MCF 10A (cell line): ENCODE measurements around the gene DNAI7. TPM values are rescaled to one million over a fixed set of nuclear protein-coding genes. Genes with fewer than 3 reads are reported as not detected.

Experiments used
- BruUV-seq: library from RNA; stranded (reverse); fragments of 400-500 nt; replicated peaks from 2 replicates; lab custom pipeline; 2021; lab: Mats Ljungman, UMichigan
- CTCF ChIA-PET: fragments of 300-600 bp; sonication (Branson Sonifier 250); formaldehyde crosslinking; extraction: SDS; loops from one replicate; lab custom pipeline; 2021; ENCODE audit warnings: antibody characterized with exemption, inconsistent platforms; lab: Yijun Ruan, JAX
- POLR2A ChIA-PET: fragments of 300-600, 350-650 bp; sonication (Branson Sonifier 250); formaldehyde crosslinking; extraction: SDS; loops from one replicate; lab custom pipeline; 2020; ENCODE audit warnings: antibody characterized with exemption, inconsistent platforms; lab: Yijun Ruan, JAX
- DNase-seq: peaks from one replicate; pipeline ENCODE4 v3.0.0-alpha.2; 2018; ENCODE audit not compliant: unreplicated experiment
- H3K27ac Mint-ChIP-seq: one replicate; pipeline ENCODE4 v1.8.0; 2022; ENCODE audit warnings: mild to moderate bottlenecking, low read depth, mixed read lengths; ENCODE audit not compliant: unreplicated experiment
- H3K27me3 Mint-ChIP-seq: one replicate; pipeline ENCODE4 v1.8.0; 2022; ENCODE audit warnings: mixed read lengths; ENCODE audit not compliant: insufficient read depth, unreplicated experiment
- H3K36me3 Mint-ChIP-seq: one replicate; pipeline ENCODE4 v1.8.0; 2022; ENCODE audit warnings: mild to moderate bottlenecking, moderate library complexity, mixed read lengths; ENCODE audit not compliant: insufficient read depth, unreplicated experiment
- H3K4me1 Mint-ChIP-seq: one replicate; pipeline ENCODE4 v1.8.0; 2022; ENCODE audit warnings: mixed read lengths; ENCODE audit not compliant: insufficient read depth, unreplicated experiment
- H3K4me3 Mint-ChIP-seq: one replicate; pipeline ENCODE4 v1.8.0; 2022; ENCODE audit warnings: mild to moderate bottlenecking, moderate library complexity, mixed read lengths; ENCODE audit not compliant: unreplicated experiment
- H3K9me3 Mint-ChIP-seq: one replicate; pipeline ENCODE4 v1.8.0; 2022; ENCODE audit warnings: mixed read lengths; ENCODE audit not compliant: unreplicated experiment
- intact Hi-C: fragments of 100-400 bp; cut with micrococcal nuclease; formaldehyde crosslinking; loops from 2 replicates; pipeline ENCODE4 v1.14.1; 2022
- total RNA-seq: library from RNA; stranded (reverse); gene quantifications from 2 replicates; pipeline ENCODE4 v1.2.3, GENCODE V29; 2022
- TF ChIP-seq, protein P1 (sequence below): fragments of 200-600 bp; IDR thresholded peaks from one replicate; pipeline ENCODE4 v1.8.0; 2022; ENCODE audit warnings: antibody characterized with exemption, mild to moderate bottlenecking; ENCODE audit not compliant: unreplicated experiment

DNAI7 gene
- total RNA-seq, 1 experiment from 2014 or later, result 0.14 TPM

DNA sequence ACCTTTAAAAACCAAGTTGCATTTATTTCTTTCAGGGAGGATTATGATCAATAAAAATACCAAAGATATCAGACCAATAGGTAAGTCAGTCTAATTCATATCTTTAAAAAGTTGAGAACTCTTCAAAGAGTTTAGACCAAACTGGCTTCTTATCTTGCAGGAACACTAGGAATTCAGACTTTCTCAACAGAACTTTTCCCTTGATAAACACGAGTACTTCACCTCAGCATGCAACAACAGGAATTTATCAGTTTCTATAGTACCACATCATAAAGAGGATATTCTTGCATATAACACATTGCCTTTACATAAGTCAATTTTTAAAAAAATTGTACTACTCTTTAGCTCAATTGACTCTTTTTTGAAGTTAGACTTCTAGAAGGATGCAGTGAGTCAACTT, 68.2 kb downstream of the DNAI7 start:
- POLR2A ChIA-PET, result no interaction called here
- Mint-ChIP-seq H3K27ac (no peak overlapping the region), H3K4me3 (no peak overlapping the region)

DNA sequence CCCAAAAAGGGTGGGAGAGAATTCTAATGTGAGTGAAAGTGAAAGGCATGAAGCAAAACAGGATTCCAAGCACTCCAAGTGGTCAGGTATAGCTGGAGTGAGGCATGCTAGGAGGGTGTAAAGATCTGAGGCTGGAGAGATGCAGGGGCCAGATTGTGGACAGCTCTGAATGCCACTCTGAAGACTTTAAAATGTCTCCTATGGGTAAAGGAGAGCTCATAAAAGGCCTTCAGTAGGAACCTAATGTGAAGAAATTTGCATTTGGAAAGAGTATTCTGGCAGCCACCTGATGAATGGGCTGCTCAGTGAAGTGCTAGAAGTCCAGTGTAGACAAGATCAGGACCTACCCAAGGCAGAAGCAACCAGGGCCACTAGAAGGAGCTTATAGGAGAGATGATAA, 68.9 kb downstream of the DNAI7 start:
- H3K9me3 Mint-ChIP-seq, result no peaks in the 10 kb centered on the region
- no TSS peak for BruUV-seq
- POLR2A ChIA-PET, result no interaction called here
- no peaks in the 10 kb centered on the region for H3K27me3 Mint-ChIP-seq
- TF ChIP-seq, protein P1, sequence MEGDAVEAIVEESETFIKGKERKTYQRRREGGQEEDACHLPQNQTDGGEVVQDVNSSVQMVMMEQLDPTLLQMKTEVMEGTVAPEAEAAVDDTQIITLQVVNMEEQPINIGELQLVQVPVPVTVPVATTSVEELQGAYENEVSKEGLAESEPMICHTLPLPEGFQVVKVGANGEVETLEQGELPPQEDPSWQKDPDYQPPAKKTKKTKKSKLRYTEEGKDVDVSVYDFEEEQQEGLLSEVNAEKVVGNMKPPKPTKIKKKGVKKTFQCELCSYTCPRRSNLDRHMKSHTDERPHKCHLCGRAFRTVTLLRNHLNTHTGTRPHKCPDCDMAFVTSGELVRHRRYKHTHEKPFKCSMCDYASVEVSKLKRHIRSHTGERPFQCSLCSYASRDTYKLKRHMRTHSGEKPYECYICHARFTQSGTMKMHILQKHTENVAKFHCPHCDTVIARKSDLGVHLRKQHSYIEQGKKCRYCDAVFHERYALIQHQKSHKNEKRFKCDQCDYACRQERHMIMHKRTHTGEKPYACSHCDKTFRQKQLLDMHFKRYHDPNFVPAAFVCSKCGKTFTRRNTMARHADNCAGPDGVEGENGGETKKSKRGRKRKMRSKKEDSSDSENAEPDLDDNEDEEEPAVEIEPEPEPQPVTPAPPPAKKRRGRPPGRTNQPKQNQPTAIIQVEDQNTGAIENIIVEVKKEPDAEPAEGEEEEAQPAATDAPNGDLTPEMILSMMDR, result no peak
- no peak overlapping the region for H3K27ac Mint-ChIP-seq
- peaks cover 10% of the 10 kb centered on the region for H3K4me1 Mint-ChIP-seq
- no peak for DNase-seq
- H3K36me3 Mint-ChIP-seq, result no peaks in the 10 kb centered on the region
- no peak overlapping the region for H3K4me3 Mint-ChIP-seq
- intact Hi-C loops, result no loop called here
- CTCF ChIA-PET, result interaction anchor here (1.2 to 8.0 kb wide), 3 partner anchors 20 to 132 kb away, joined by 3 to 90 read pairs (median 8); no protein-coding TSS in a partner anchor

More for the DNA sequence above, 68.2 kb downstream of the DNAI7 start:
- Mint-ChIP-seq H3K4me1 (peaks cover 16% of the 10 kb centered on the region), H3K27me3 (no peaks in the 10 kb centered on the region), H3K36me3 (no peaks in the 10 kb centered on the region), H3K9me3 (no peaks in the 10 kb centered on the region)
- TF ChIP-seq, protein P1, result no peak
- no TSS peak for BruUV-seq
- CTCF ChIA-PET, result interaction anchor here (1.2 to 8.0 kb wide), 3 partner anchors 20 to 133 kb away, joined by 3 to 90 read pairs (median 8); no protein-coding TSS in a partner anchor
- intact Hi-C loops, result no loop called here
- DNase-seq, result no peak

DNA sequence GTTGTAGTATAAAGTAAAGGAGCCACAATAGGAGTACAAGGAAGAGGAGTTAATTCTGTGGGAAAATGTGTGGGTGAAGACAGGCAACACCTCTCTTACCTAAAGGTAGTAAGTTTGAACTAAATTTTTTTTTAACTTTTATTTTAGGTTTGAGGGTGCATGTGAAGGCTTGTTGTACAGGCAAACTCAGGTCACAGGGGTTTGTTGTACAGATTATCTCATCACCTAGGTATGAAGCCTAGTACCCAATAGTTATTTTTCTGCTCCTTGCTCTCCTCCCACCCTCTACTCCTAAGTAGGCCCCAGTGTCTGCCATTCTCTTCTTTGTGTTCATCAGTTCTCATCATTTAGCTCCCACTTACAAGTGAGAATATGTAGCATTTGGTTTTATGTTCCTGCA, 70.5 kb downstream of the DNAI7 start:
- no peak overlapping the region for H3K4me3 Mint-ChIP-seq
- no peak for DNase-seq
- TF ChIP-seq, protein P1, result no peak
- no peaks in the 10 kb centered on the region for H3K9me3 Mint-ChIP-seq
- BruUV-seq, result no TSS peak
- H3K27me3 Mint-ChIP-seq, result no peaks in the 10 kb centered on the region
- peaks cover 10% of the 10 kb centered on the region for H3K4me1 Mint-ChIP-seq
- POLR2A ChIA-PET, result interaction anchor here (1.1 to 1.5 kb wide), 2 partner anchors 8 to 126 kb away, joined by 3 to 4 read pairs; no protein-coding TSS in a partner anchor
- CTCF ChIA-PET, result interaction anchor here (0.6 to 2.2 kb wide), 4 partner anchors 98 to 288 kb away, joined by 3 to 9 read pairs (median 4); no protein-coding TSS in a partner anchor
- intact Hi-C loops, result no loop called here
- no peaks in the 10 kb centered on the region for H3K36me3 Mint-ChIP-seq
- H3K27ac Mint-ChIP-seq, result no peak overlapping the region

DNA sequence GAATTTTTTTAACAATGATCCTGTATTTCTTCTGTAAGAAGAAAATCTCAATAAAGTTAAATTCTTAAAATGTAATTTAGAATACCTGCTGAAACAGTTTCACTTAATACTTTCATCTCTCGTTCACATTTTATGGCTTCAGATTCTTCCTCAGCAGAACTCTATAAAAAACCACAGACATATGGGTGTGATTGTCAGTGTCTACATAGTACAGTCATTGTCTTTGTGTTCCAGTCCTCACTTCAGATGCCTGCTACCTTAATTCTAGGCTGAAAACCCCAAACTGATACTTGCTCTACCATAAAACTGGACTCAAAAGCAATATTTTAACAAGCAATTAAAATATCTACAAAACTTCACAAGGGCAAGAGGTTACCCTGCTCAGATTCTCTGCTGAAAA, 71.8 kb downstream of the DNAI7 start:
- intact Hi-C loops, result no loop called here
- Mint-ChIP-seq H3K9me3 (no peaks in the 10 kb centered on the region), H3K4me3 (no peak overlapping the region), H3K27ac (no peak overlapping the region), H3K4me1 (peaks cover 10% of the 10 kb centered on the region), H3K27me3 (no peaks in the 10 kb centered on the region), H3K36me3 (no peaks in the 10 kb centered on the region)
- CTCF ChIA-PET, result interaction anchor here (0.6 to 2.2 kb wide), 4 partner anchors 73 to 347 kb away, joined by 3 to 9 read pairs (median 4); no protein-coding TSS in a partner anchor
- TF ChIP-seq, protein P1, result no peak
- no peak for DNase-seq
- POLR2A ChIA-PET, result interaction anchor here (1.3 to 1.5 kb wide), 2 partner anchors 10 to 67 kb away, joined by 4 read pairs; no protein-coding TSS in a partner anchor
- no TSS peak for BruUV-seq
